HEK293T (cell line): Measurements from ENCODE around the gene KLHL36.

Experiments
- ARNT ChIP-seq: fragments of 450-650 bp; IDR thresholded peaks from 2 replicates; pipeline ENCODE4 v1.6.1; 2017; ENCODE audit warnings: mild to moderate bottlenecking
- BHLHE40 ChIP-seq: fragments of 450-650 bp; IDR thresholded peaks from 2 replicates; pipeline ENCODE4 v1.6.1; 2016; ENCODE audit warnings: mild to moderate bottlenecking, moderate library complexity, borderline replicate concordance
- ELF4 ChIP-seq: fragments of 450-650 bp; IDR thresholded peaks from 2 replicates; pipeline ENCODE4 v1.6.1; 2017; ENCODE audit warnings: antibody characterized with exemption
- FOXA1 ChIP-seq: fragments of 450-650 bp; IDR thresholded peaks from 2 replicates; pipeline ENCODE4 v1.6.1; 2016; ENCODE audit warnings: mild to moderate bottlenecking
- FOXK2 ChIP-seq: fragments of 450-650 bp; IDR thresholded peaks from 2 replicates; pipeline ENCODE4 v1.6.1; 2016; ENCODE audit warnings: mild to moderate bottlenecking
- HDGF ChIP-seq: fragments of 450-650 bp; IDR thresholded peaks from 2 replicates; pipeline ENCODE4 v1.6.1; 2017; ENCODE audit warnings: antibody characterized with exemption, borderline replicate concordance
- L3MBTL2 ChIP-seq: fragments of 450-650 bp; conservative IDR thresholded peaks from 2 replicates; pipeline ENCODE4 v1.6.1; 2016; ENCODE audit warnings: mild to moderate bottlenecking
- SP1 ChIP-seq: fragments of 450-650 bp; IDR thresholded peaks from 2 replicates; pipeline ENCODE4 v1.6.1; 2017
- SUZ12 ChIP-seq: fragments of 450-650 bp; IDR thresholded peaks from 2 replicates; pipeline ENCODE4 v1.6.1; 2016; ENCODE audit warnings: mild to moderate bottlenecking

GRCh38 chr16:84678541-84678940 lies 30.2 kb downstream of the KLHL36 start:
- TF ChIP-seq FOXA1 (no peak), L3MBTL2 (no peak), SUZ12 (no peak), FOXK2 (no peak), BHLHE40 (no peak), SP1 (no peak), HDGF (no peak), ELF4 (no peak), ARNT (no peak)
